AG04450 (cell line): ENCODE measurements around the gene KIF2A. TPM values are rescaled to one million over a fixed set of nuclear protein-coding genes. Genes with fewer than 3 reads are reported as not detected.

Experiments used
- CTCF ChIA-PET: fragments of 300-600, 350-600 bp; formaldehyde crosslinking; extraction: SDS; loops from one replicate; lab custom pipeline; 2022; ENCODE audit warnings: antibody characterized with exemption, inconsistent platforms; lab: Charles Lee
- POLR2A ChIA-PET: fragments of 350-600 bp; formaldehyde crosslinking; extraction: SDS; loops from one replicate; lab custom pipeline; 2021; ENCODE audit warnings: antibody characterized with exemption, inconsistent platforms; lab: Yijun Ruan, JAX
- DNase-seq: peaks from one replicate; pipeline ENCODE4 v3.0.0-alpha.2; 2011; ENCODE audit warnings: low read depth, low spot score
- H3K27ac ChIP-seq: one replicate; pipeline ENCODE4 v1.5.1; 2012; ENCODE audit warnings: low read depth, low read length, control low read depth
- H3K27me3 ChIP-seq: one replicate; pipeline ENCODE4 v1.6.0; 2012; ENCODE audit warnings: low read length; ENCODE audit not compliant: control insufficient read depth, insufficient read depth
- H3K4me3 ChIP-seq: 2 replicates; pipeline ENCODE4 v1.5.1; 2011; ENCODE audit warnings: mild to moderate bottlenecking, low read depth, low read length, control low read depth
- H3K9me3 ChIP-seq: 2 replicates; pipeline ENCODE4 v1.5.1; 2012; ENCODE audit warnings: low read length; ENCODE audit not compliant: control insufficient read depth, insufficient read depth
- CTCF ChIP-seq: IDR thresholded peaks from 2 replicates; pipeline ENCODE4 v1.5.1; 2011; ENCODE audit warnings: low read depth, low read length, control low read depth, inconsistent platforms
- polyA plus RNA-seq: library from polyadenylated mRNA; depleted of rRNA; stranded (reverse); fragments of >200 nt; gene quantifications from 2 replicates; pipeline ENCODE4 v1.2.3, GENCODE V29; 2011

KIF2A gene
- polyA plus RNA-seq, 1 experiment = 50.8 TPM

- no peak for TF ChIP-seq CTCF
- POLR2A ChIA-PET = no interaction called here
- DNase-seq = no peak
These were observed 6.9 kb upstream of the KIF2A start for GRCh38 chr5:62299101-62299500.

GRCh38 chr5:62299600-62299999, 6.4 kb upstream of the KIF2A start:
- H3K9me3 ChIP-seq = no peaks in the 10 kb centered on the region
- no peak for TF ChIP-seq CTCF
- no peak overlapping the region for H3K4me3 ChIP-seq
- no peak for DNase-seq
- no peak overlapping the region for H3K27ac ChIP-seq
- ChIA-PET CTCF (no interaction called here), POLR2A (no interaction called here)
- peaks cover 3% of the 10 kb centered on the region for H3K27me3 ChIP-seq

More at GRCh38 chr5:62299101-62299500, 6.9 kb upstream of the KIF2A start:
- Histone ChIP-seq H3K9me3 (no peaks in the 10 kb centered on the region), H3K27ac (no peak overlapping the region), H3K27me3 (peaks cover 3% of the 10 kb centered on the region), H3K4me3 (no peak overlapping the region)
- CTCF ChIA-PET = no interaction called here

GRCh38 chr5:62305358-62305714, 670 bp upstream of the KIF2A start:
- Histone ChIP-seq H3K27me3 (no peaks in the 10 kb centered on the region), H3K27ac (peak overlapping the region; percentile 65), H3K9me3 (no peaks in the 10 kb centered on the region), H3K4me3 (peak overlapping the region; percentile 67)
- no peak for TF ChIP-seq CTCF
- POLR2A ChIA-PET = interaction anchor here (1.3 to 1.6 kb wide), 2 partner anchors 11 to 98 kb away, joined by 3 to 14 read pairs; partner anchors contain the start of gene DIMT1
- DNase-seq = no peak
- CTCF ChIA-PET = interaction anchor here (1.2 to 1.6 kb wide), 4 partner anchors 10 to 155 kb away, joined by 3 to 4 read pairs (median 3); no protein-coding TSS in a partner anchor

- no peak for TF ChIP-seq CTCF
- ChIA-PET CTCF (interaction anchor here (0.9 to 1.6 kb wide), 4 partner anchors 17 to 154 kb away, joined by 3 to 4 read pairs (median 3); no protein-coding TSS in a partner anchor), POLR2A (interaction anchor here (1.3 to 1.6 kb wide), 2 partner anchors 10 to 97 kb away, joined by 3 to 14 read pairs; partner anchors contain the start of gene DIMT1)
- H3K27me3 ChIP-seq = no peaks in the 10 kb centered on the region
- peak overlapping the region; percentile 54 for H3K27ac ChIP-seq
- DNase-seq = no peak
- no peaks in the 10 kb centered on the region for H3K9me3 ChIP-seq
- peak overlapping the region; percentile 81 for H3K4me3 ChIP-seq
These were observed 403 bp downstream of the KIF2A start for GRCh38 chr5:62306323-62306895.

GRCh38 chr5:62306896-62307689, 1.1 kb downstream of the KIF2A start:
- Histone ChIP-seq H3K9me3 (no peaks in the 10 kb centered on the region), H3K27me3 (no peaks in the 10 kb centered on the region), H3K4me3 (peak overlapping the region; percentile 81), H3K27ac (peak overlapping the region; percentile 54)
- ChIA-PET POLR2A (no interaction called here), CTCF (no interaction called here)
- DNase-seq = no peak
- no peak for TF ChIP-seq CTCF
